Keratinocyte (primary cell): ENCODE results near the gene TXNL4A. TPM values are rescaled to one million over a fixed set of nuclear protein-coding genes. Genes with fewer than 3 reads are reported as not detected.

Source experiments
- DNase-seq: peaks from one replicate; pipeline ENCODE4 v3.0.0-alpha.2; 2011; ENCODE audit warnings: low read depth, missing footprints, low spot score
- FAIRE-seq: peaks from 2 replicates; lab custom pipeline; 2011; peaks lifted over from hg19 to GRCh38; lab: Jason Lieb, UNC
- H2AFZ ChIP-seq: 2 replicates; pipeline ENCODE4 v1.6.0; 2012; ENCODE audit warnings: low read length, control low read depth, inconsistent platforms; ENCODE audit not compliant: control insufficient read depth
- H3K27ac ChIP-seq: 2 replicates; pipeline ENCODE4 v1.5.1; 2011; ENCODE audit warnings: low read length; ENCODE audit not compliant: control insufficient read depth, insufficient read depth
- H3K27me3 ChIP-seq: 3 replicates; pipeline ENCODE4 v1.6.0; 2011; ENCODE audit warnings: low read length; ENCODE audit not compliant: control insufficient read depth, insufficient read depth; ENCODE audit errors: extremely low read depth
- H3K36me3 ChIP-seq, 2 experiments: 2 replicates in 1 of 2; 3 replicates in 1 of 2; pipeline ENCODE4 v1.5.1; 2011; ENCODE audit warnings: low read length in 2 of 2, mild to moderate bottlenecking in 1 of 2; ENCODE audit not compliant: control insufficient read depth in 2 of 2, insufficient read depth in 2 of 2; ENCODE audit errors: extremely low read depth in 1 of 2
- H3K4me1 ChIP-seq: 3 replicates; pipeline ENCODE4 v1.5.1; 2011; ENCODE audit warnings: low read length; ENCODE audit not compliant: control insufficient read depth, insufficient read depth; ENCODE audit errors: extremely low read depth
- H3K4me2 ChIP-seq: 3 replicates; pipeline ENCODE4 v1.6.0; 2011; ENCODE audit warnings: low read depth, low read length; ENCODE audit not compliant: control insufficient read depth, insufficient read depth; ENCODE audit errors: extremely low read depth
- H3K4me3 ChIP-seq, 3 experiments: fragments of 200-600 bp in 1 of 3; sonication (generic) in 1 of 3; 2 replicates in 2 of 3; 3 replicates in 1 of 3; pipeline ENCODE4 v1.5.1; 2011 to 2016; ENCODE audit warnings: low read length in 3 of 3, mild to moderate bottlenecking in 3 of 3, control low read depth in 2 of 3, inconsistent platforms in 1 of 3, low read depth in 1 of 3, mixed read lengths in 1 of 3, mixed run types in 1 of 3, moderate library complexity in 1 of 3; ENCODE audit not compliant: control insufficient read depth in 2 of 3, insufficient read depth in 2 of 3; ENCODE audit errors: extremely low read depth in 1 of 3
- H3K79me2 ChIP-seq: 2 replicates; pipeline ENCODE4 v1.6.0; 2012; ENCODE audit warnings: low read length; ENCODE audit not compliant: control insufficient read depth, insufficient read depth
- H3K9ac ChIP-seq: 3 replicates; pipeline ENCODE4 v1.6.0; 2011; ENCODE audit warnings: low read length; ENCODE audit not compliant: control insufficient read depth, insufficient read depth; ENCODE audit errors: extremely low read depth
- H3K9me1 ChIP-seq: 3 replicates; pipeline ENCODE4 v1.6.0; 2011; ENCODE audit warnings: low read length; ENCODE audit not compliant: control insufficient read depth, insufficient read depth; ENCODE audit errors: extremely low read depth
- H3K9me3 ChIP-seq: 2 replicates; pipeline ENCODE4 v1.5.1; 2012; ENCODE audit warnings: low read depth, low read length; ENCODE audit not compliant: control insufficient read depth
- H4K20me1 ChIP-seq: 3 replicates; pipeline ENCODE4 v1.6.0; 2011; ENCODE audit warnings: low read length; ENCODE audit not compliant: control insufficient read depth, insufficient read depth; ENCODE audit errors: extremely low read depth
- CTCF ChIP-seq, 3 experiments: IDR thresholded peaks in 1 of 3; conservative IDR thresholded peaks in 1 of 3; optimal IDR thresholded peaks in 1 of 3; 2 replicates in 2 of 3; 3 replicates in 1 of 3; pipeline versions ENCODE3 to v1.5.1; 2011; ENCODE audit warnings: low read length in 3 of 3, mild to moderate bottlenecking in 3 of 3, moderate library complexity in 2 of 3, control low read depth in 1 of 3, inconsistent platforms in 1 of 3; ENCODE audit not compliant: insufficient read depth in 2 of 3; ENCODE audit errors: extremely low read depth in 1 of 3
- EZH2 ChIP-seq: IDR thresholded peaks from one replicate; pipeline ENCODE4 v1.6.1; 2012; ENCODE audit warnings: inconsistent platforms, mild to moderate bottlenecking, low read length, moderate library complexity
- dilution Hi-C: fragments of 300-500 bp; cut with MboI; formaldehyde crosslinking; loops from one replicate; pipeline ENCODE4 v1.7.0; 2020; ENCODE audit warnings: low sequenced_read_pairs; ENCODE audit not compliant: extremely low pct_ligation_motif_present
- polyA plus RNA-seq, 5 experiments: library from polyadenylated mRNA; depleted of rRNA in 3 of 5; stranded (reverse) in 3 of 5; stranded (forward) in 1 of 5; unstranded in 1 of 5; fragments of >200 nt; gene quantifications; 1 replicate in 1 of 5; 2 replicates in 3 of 5; 3 replicates in 1 of 5; pipeline versions ENCODE4 v1.2.1 to v1.2.3, GENCODE V29; 2011 to 2012; ENCODE audit warnings: missing spikeins in 2 of 5, low read depth in 1 of 5, low replicate concordance in 1 of 5

The TXNL4A gene
- polyA plus RNA-seq, 1 donor (not counting 4 experiments of a cell fraction or from before 2014, with no cell fraction given): 142 TPM

- dilution Hi-C loops: no loop called here
- Histone ChIP-seq H3K36me3 (peaks cover 15 to 18% of the 10 kb centered on the region in 2 experiments), H4K20me1 (no peaks in the 10 kb centered on the region), H3K4me3 (no peak overlapping the region), H3K27me3 (no peaks in the 10 kb centered on the region), H3K27ac (no peak overlapping the region), H3K79me2 (peaks cover 82% of the 10 kb centered on the region), H3K9me1 (no peaks in the 10 kb centered on the region), H3K9me3 (peaks cover 9% of the 10 kb centered on the region), H3K4me1 (no peaks in the 10 kb centered on the region), H3K4me2 (no peak overlapping the region), H2AFZ (no peak overlapping the region), H3K9ac (no peak overlapping the region)
- FAIRE-seq: no peak
- no peak for DNase-seq
- TF ChIP-seq EZH2 (no peak), CTCF (optimal IDR thresholded peaks at IDR 0.05 in 1 of 3, IDR thresholded peaks at IDR 0.05 in 1 of 3, conservative IDR thresholded peaks at IDR 0.05 in 1 of 3; ENCODE audit: extremely low read depth in 1 of 3, insufficient read depth in 2 of 3, low read length in 3 of 3) (no peak)
Observed at GRCh38 chr18:79935499-79935898, 52.9 kb downstream of the TXNL4A start.

GRCh38 chr18:79935098-79935480 lies 53.3 kb downstream of the TXNL4A start:
- FAIRE-seq: no peak
- Histone ChIP-seq H3K36me3 (peaks cover 15 to 18% of the 10 kb centered on the region in 2 experiments), H3K79me2 (peaks cover 80% of the 10 kb centered on the region)

More at GRCh38 chr18:79935098-79935480, 53.3 kb downstream of the TXNL4A start:
- dilution Hi-C loops: no loop called here
- H2AFZ ChIP-seq: no peak overlapping the region
- H3K4me3 ChIP-seq: no peak overlapping the region
- no peak overlapping the region for H3K4me2 ChIP-seq
- TF ChIP-seq EZH2 (no peak), CTCF (optimal IDR thresholded peaks at IDR 0.05 in 1 of 3, IDR thresholded peaks at IDR 0.05 in 1 of 3, conservative IDR thresholded peaks at IDR 0.05 in 1 of 3; ENCODE audit: extremely low read depth in 1 of 3, insufficient read depth in 2 of 3, low read length in 3 of 3) (no peak)
- H3K27me3 ChIP-seq: no peaks in the 10 kb centered on the region
- no peaks in the 10 kb centered on the region for H3K4me1 ChIP-seq
- no peak overlapping the region for H3K27ac ChIP-seq
- peaks cover 9% of the 10 kb centered on the region for H3K9me3 ChIP-seq
- no peaks in the 10 kb centered on the region for H4K20me1 ChIP-seq
- DNase-seq: no peak
- no peaks in the 10 kb centered on the region for H3K9me1 ChIP-seq
- H3K9ac ChIP-seq: no peak overlapping the region
